Heart left ventricle (tissue), 16 donors: ENCODE measurements around the gene ZNF768. TPM values are rescaled to one million over a fixed set of nuclear protein-coding genes. Genes with fewer than 3 reads are reported as not detected.

ENCODE experiments used
- ATAC-seq, 4 donors: fragments of 200-7000 bp; cut with Tn5 transposase; one replicate each; pipeline ENCODE4 v1.9.1; 2020 to 2022; ENCODE audit warnings: moderate library complexity in 4 of 4, mild to moderate bottlenecking in 3 of 4, moderate number of reproducible peaks in 1 of 4
- DNase-seq, 5 donors: peaks; one replicate each; pipeline ENCODE4 v3.0.0-alpha.2; 2020
- H3K27ac ChIP-seq, 12 donors: fragments of 200-600 bp; sonication (generic) in 4 of 12; one replicate each; pipeline versions ENCODE4 v1.5.0 to v1.8.0; 2016 to 2022; ENCODE audit warnings: mild to moderate bottlenecking in 2 of 12
- H3K27me3 ChIP-seq, 9 donors: fragments of 200-600 bp; sonication (generic) in 2 of 9; one replicate each; pipeline versions ENCODE4 v1.5.1 to v1.8.0; 2016 to 2022; ENCODE audit warnings: mild to moderate bottlenecking in 3 of 9
- H3K36me3 ChIP-seq, 9 donors: fragments of 200-600 bp; sonication (generic) in 2 of 9; one replicate each; pipeline versions ENCODE4 v1.5.0 to v1.8.0; 2018 to 2022; ENCODE audit warnings: mild to moderate bottlenecking in 2 of 9
- H3K4me1 ChIP-seq, 12 donors: fragments of 200-600 bp; sonication (generic) in 4 of 12; one replicate each; pipeline versions ENCODE4 v1.5.0 to v1.8.0; 2016 to 2022; ENCODE audit warnings: mild to moderate bottlenecking in 3 of 12
- H3K4me3 ChIP-seq, 12 donors: fragments of 200-600 bp; sonication (generic) in 4 of 12; one replicate each; pipeline versions ENCODE4 v1.5.0 to v1.8.0; 2017 to 2022; ENCODE audit warnings: mild to moderate bottlenecking in 9 of 12, moderate library complexity in 4 of 12
- H3K9me3 ChIP-seq, 12 donors: fragments of 200-600 bp; sonication (generic) in 4 of 12; one replicate each; pipeline versions ENCODE4 v1.5.0 to v1.8.0; 2016 to 2022; ENCODE audit warnings: mild to moderate bottlenecking in 1 of 12
- POLR2A ChIP-seq, 2 donors: fragments of 450-650 bp; IDR thresholded peaks; one replicate each; pipeline ENCODE4 v1.6.1; 2017; ENCODE audit warnings: antibody characterized with exemption in 2 of 2, mild to moderate bottlenecking in 2 of 2, moderate library complexity in 2 of 2
- WGBS, 4 donors: extraction: QIAGEN DNeasy Blood & Tissue Kit in 2 of 4; methylation state at CpG; one replicate each; pipeline versions ENCODE4 v1.1.5 to v1.1.7; 2013 to 2018; 5-methylcytosine and 5-hydroxymethylcytosine counted together
- intact Hi-C, 10 donors: fragments of 100-400 bp; cut with DNase I; formaldehyde crosslinking; loops; one replicate each; pipeline versions ENCODE4 v1.11.1 to v1.14.2; 2022
- microRNA-seq, 4 donors: library from miRNA; unstranded; fragments of <30 nt; microRNA quantifications; one replicate each; pipeline versions ENCODE4 to v1.2.0, GENCODE V29; 2017 to 2020
- polyA plus RNA-seq, 2 donors: library from polyadenylated mRNA; stranded (reverse); fragments of 200-250 nt; gene quantifications; one replicate each; pipeline ENCODE4 v1.2.3, GENCODE V29; 2013
- total RNA-seq, 9 donors: library from RNA; depleted of rRNA in 2 of 9; stranded (reverse); fragments of >200 nt in 2 of 9; fragmentation: NEBNext Ultra II Directional in 3 of 9; extraction: Animal tissue kit (Norgen Biotek cat#: 25700) in 3 of 9; gene quantifications; one replicate each; pipeline versions ENCODE4 v1.1.0 to v1.2.4, GENCODE V29; 2016 to 2023
- TF ChIP-seq, protein P1 (sequence below), 12 donors: fragments of 200-600 bp; sonication (generic) in 4 of 12; IDR thresholded peaks; one replicate each; pipeline versions ENCODE4 v1.5.0 to v1.8.0; 2018 to 2022; ENCODE audit warnings: antibody characterized with exemption in 12 of 12, mild to moderate bottlenecking in 5 of 12
- donor health status: ischemic (EF 13 %, LVEDD 7.1; RV severe dilation, severe dysfunction).
- donor health status: healthy with polysubstance abuse.
- donor health status: DM: no; HTN: yes; CAD: no.
- donor health status: DM: no; HTN: no; CAD: no.
- donor health status: ischemic (EF 25% LVEDD 6.9; RV normal size, moderate dysfunction).
- donor health status: ischemic (EF 25% LVEDD 5.7; RV mildly dilated, moderate dysfunction).
- donor health status: healthy.
- donor health status: DM: yes; HTN: yes; CAD: no.
- donor health status: ischemic (EF 35%, LVEDD 5.7; RV mildly dilated, moderate dysfunction).
- donor health status: nonischemic (EF 11% LVEDD 7.7; RV severe dilation, severe dysfunction).
- donor health status: DM: yes; HTN: yes; CAD: no.
- donor health status: PGD.
- donor health status: ischemic (EF 29% LVEDD 5.4; RV normal size, mild dysfunction).
- donor health status: nonischemic (EF 23%, LVEDD 6.1; RV moderate dilation, normal function).

ZNF768 gene
- total and polyA plus RNA-seq, 11 donors, result 38.9 to 88.2 (median 51.6) TPM

DNA sequence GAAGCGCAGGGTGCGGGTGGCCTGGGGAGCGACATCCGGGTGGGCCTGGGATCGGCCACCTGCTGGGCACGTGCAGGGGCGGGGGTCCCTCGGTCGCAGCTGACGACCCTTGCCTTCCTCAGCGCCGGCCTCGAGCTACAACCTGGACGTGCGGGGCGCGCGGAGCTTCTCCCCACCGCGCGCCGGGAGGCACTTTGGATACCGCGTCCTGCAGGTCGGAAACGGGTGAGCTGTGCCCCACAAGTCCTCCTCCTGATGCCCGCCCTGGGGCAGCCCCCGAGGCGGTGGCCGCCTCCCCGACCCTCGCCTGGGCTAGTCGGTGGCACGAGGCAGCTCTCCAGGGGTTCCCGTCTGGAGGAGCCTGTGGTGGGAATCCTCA lies 52.3 kb downstream of the ZNF768 start:
- no peak for DNase-seq
- WGBS, 4 donors, result 5 to 29% (median 20%) methylated on average over 7 to 35 of the region's 35 CpGs
- Histone ChIP-seq H3K27me3 (peaks cover 4 to 59% (median 10%) of the 10 kb centered on the region in 9 donors), H3K27ac (peak overlapping the region in 1 of 12 donors; percentile 80), H3K4me1 (peaks cover 0 to 53% (median 0%) of the 10 kb centered on the region in 12 donors), H3K9me3 (no peaks in the 10 kb centered on the region), H3K36me3 (peaks cover 0 to 2% (median 0%) of the 10 kb centered on the region in 9 donors), H3K4me3 (peak overlapping the region in 4 of 12 donors; percentile 5 to 61 (median 24))
- no peak for ATAC-seq
- no peak for TF ChIP-seq POLR2A (IDR thresholded peaks at IDR 0.05)
- TF ChIP-seq, protein P1, sequence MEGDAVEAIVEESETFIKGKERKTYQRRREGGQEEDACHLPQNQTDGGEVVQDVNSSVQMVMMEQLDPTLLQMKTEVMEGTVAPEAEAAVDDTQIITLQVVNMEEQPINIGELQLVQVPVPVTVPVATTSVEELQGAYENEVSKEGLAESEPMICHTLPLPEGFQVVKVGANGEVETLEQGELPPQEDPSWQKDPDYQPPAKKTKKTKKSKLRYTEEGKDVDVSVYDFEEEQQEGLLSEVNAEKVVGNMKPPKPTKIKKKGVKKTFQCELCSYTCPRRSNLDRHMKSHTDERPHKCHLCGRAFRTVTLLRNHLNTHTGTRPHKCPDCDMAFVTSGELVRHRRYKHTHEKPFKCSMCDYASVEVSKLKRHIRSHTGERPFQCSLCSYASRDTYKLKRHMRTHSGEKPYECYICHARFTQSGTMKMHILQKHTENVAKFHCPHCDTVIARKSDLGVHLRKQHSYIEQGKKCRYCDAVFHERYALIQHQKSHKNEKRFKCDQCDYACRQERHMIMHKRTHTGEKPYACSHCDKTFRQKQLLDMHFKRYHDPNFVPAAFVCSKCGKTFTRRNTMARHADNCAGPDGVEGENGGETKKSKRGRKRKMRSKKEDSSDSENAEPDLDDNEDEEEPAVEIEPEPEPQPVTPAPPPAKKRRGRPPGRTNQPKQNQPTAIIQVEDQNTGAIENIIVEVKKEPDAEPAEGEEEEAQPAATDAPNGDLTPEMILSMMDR (IDR thresholded peaks at IDR 0.05), result no peak
- intact Hi-C loops, result no loop called here

Small RNAs within 50 kb of the gene (microRNA-seq; reads per million reads assigned to microRNA genes)
- 0 reads per million in 4 donors for gene MIR4518

Other genes starting within 250 kb of the ZNF768 start
- gene CD2BP2, start 171.3 kb downstream of the ZNF768 start, total RNA-seq, result 10 to 100 TPM; 21.5 to 54.5 (median 39.8) TPM
- 10 to 100 TPM; 21.9 to 51.9 TPM for gene CD2BP2, start 171.3 kb downstream of the ZNF768 start, polyA plus RNA-seq
- 10 to 100 TPM; 16.9 to 33.2 (median 24.2) TPM for gene TBC1D10B, start 156.1 kb downstream of the ZNF768 start, total RNA-seq
- gene TBC1D10B, start 156.1 kb downstream of the ZNF768 start, polyA plus RNA-seq, result 10 to 100 TPM; 18.1 to 40.0 TPM
- gene MYL11, start 151.8 kb downstream of the ZNF768 start, total RNA-seq, result not detected
- not detected for gene MYL11, start 151.8 kb downstream of the ZNF768 start, polyA plus RNA-seq
- 1 to 10 TPM in 6 of 9 donors, under 1 TPM in 2, not detected in 1; 0.67 to 9.2 (median 1.5) TPM for gene SEPTIN1, start 144.0 kb downstream of the ZNF768 start, total RNA-seq
- gene SEPTIN1, start 144.0 kb downstream of the ZNF768 start, polyA plus RNA-seq, result 1 to 10 TPM in 1 of 2 donors, under 1 TPM in 1; 0.44 to 2.4 TPM
- 10 to 100 TPM in 1 of 9 donors, 1 to 10 TPM in 8; 4.1 to 10.3 (median 5.9) TPM for gene ZNF48, start 131.1 kb downstream of the ZNF768 start, total RNA-seq
- gene ZNF48, start 131.1 kb downstream of the ZNF768 start, polyA plus RNA-seq, result 10 to 100 TPM in 1 of 2 donors, 1 to 10 TPM in 1; 3.1 to 11.0 TPM
- gene ZNF771, start 119.0 kb downstream of the ZNF768 start, total RNA-seq, result 10 to 100 TPM in 2 of 9 donors, 1 to 10 TPM in 7; 4.8 to 18.8 (median 6.8) TPM
- 10 to 100 TPM in 1 of 2 donors, 1 to 10 TPM in 1; 4.4 to 13.6 TPM for gene ZNF771, start 119.0 kb downstream of the ZNF768 start, polyA plus RNA-seq
- gene DCTPP1, start 96.5 kb downstream of the ZNF768 start, total RNA-seq, result 10 to 100 TPM; 18.9 to 32.6 (median 28.4) TPM
- gene DCTPP1, start 96.5 kb downstream of the ZNF768 start, polyA plus RNA-seq, result 10 to 100 TPM; 13.8 to 68.7 TPM
- gene SEPHS2, start 80.7 kb downstream of the ZNF768 start, total RNA-seq, result 10 to 100 TPM; 15.1 to 46.2 (median 30.0) TPM
- 10 to 100 TPM; 18.9 to 62.8 TPM for gene SEPHS2, start 80.7 kb downstream of the ZNF768 start, polyA plus RNA-seq
- 10 to 100 TPM in 2 of 9 donors, 1 to 10 TPM in 4, under 1 TPM in 3; 0.25 to 29.5 (median 1.8) TPM for gene ITGAL, start 53.8 kb downstream of the ZNF768 start, total RNA-seq
- gene ITGAL, start 53.8 kb downstream of the ZNF768 start, polyA plus RNA-seq, result 1 to 10 TPM in 1 of 2 donors, under 1 TPM in 1; 0.47 to 1.3 TPM
- gene ZNF747, start 8.3 kb upstream of the ZNF768 start, total RNA-seq, result 10 to 100 TPM in 5 of 9 donors, 1 to 10 TPM in 4; 8.6 to 15.2 (median 10.5) TPM
- gene ZNF747, start 8.3 kb upstream of the ZNF768 start, polyA plus RNA-seq, result 1 to 10 TPM; 8.9 to 9.5 TPM
- 10 to 100 TPM in 6 of 9 donors, 1 to 10 TPM in 3; 8.5 to 17.2 (median 12.3) TPM for gene ZNF764, start 31.8 kb upstream of the ZNF768 start, total RNA-seq
- 1 to 10 TPM; 7.4 to 8.7 TPM for gene ZNF764, start 31.8 kb upstream of the ZNF768 start, polyA plus RNA-seq
- 10 to 100 TPM in 8 of 9 donors, 1 to 10 TPM in 1; 10.0 to 14.3 (median 11.6) TPM for gene ZNF688, start 45.1 kb upstream of the ZNF768 start, total RNA-seq
- 10 to 100 TPM in 1 of 2 donors, 1 to 10 TPM in 1; 7.6 to 15.7 TPM for gene ZNF688, start 45.1 kb upstream of the ZNF768 start, polyA plus RNA-seq
- gene ZNF785, start 59.1 kb upstream of the ZNF768 start, total RNA-seq, result 10 to 100 TPM in 1 of 9 donors, 1 to 10 TPM in 8; 2.9 to 10.9 (median 4.8) TPM
- gene ZNF785, start 59.1 kb upstream of the ZNF768 start, polyA plus RNA-seq, result 1 to 10 TPM; 3.0 to 4.5 TPM
- gene ZNF689, start 83.8 kb upstream of the ZNF768 start, total RNA-seq, result 1 to 10 TPM; 4.0 to 7.9 (median 6.6) TPM
- 1 to 10 TPM; 2.7 to 4.9 TPM for gene ZNF689, start 83.8 kb upstream of the ZNF768 start, polyA plus RNA-seq
- gene PRR14, start 124.4 kb upstream of the ZNF768 start, total RNA-seq, result 10 to 100 TPM; 12.3 to 26.6 (median 20.2) TPM
- gene PRR14, start 124.4 kb upstream of the ZNF768 start, polyA plus RNA-seq, result 10 to 100 TPM; 22.9 to 25.0 TPM
- 10 to 100 TPM; 16.3 to 38.3 (median 31.9) TPM for gene FBRS, start 131.9 kb upstream of the ZNF768 start, total RNA-seq
- gene FBRS, start 131.9 kb upstream of the ZNF768 start, polyA plus RNA-seq, result 10 to 100 TPM; 27.2 to 38.1 TPM
- gene SRCAP, start 172.6 kb upstream of the ZNF768 start, total RNA-seq, result 10 to 100 TPM; 30.2 to 51.2 (median 44.7) TPM
- 10 to 100 TPM; 22.9 to 23.8 TPM for gene SRCAP, start 172.6 kb upstream of the ZNF768 start, polyA plus RNA-seq
- 10 to 100 TPM; 13.5 to 26.7 (median 17.9) TPM for gene PHKG2, start 221.9 kb upstream of the ZNF768 start, total RNA-seq
- 10 to 100 TPM; 19.5 to 37.7 TPM for gene PHKG2, start 221.9 kb upstream of the ZNF768 start, polyA plus RNA-seq
- gene CFAP119, start 235.5 kb upstream of the ZNF768 start, total RNA-seq, result 1 to 10 TPM in 4 of 9 donors, under 1 TPM in 5; 0.48 to 1.8 (median 0.95) TPM
- gene CFAP119, start 235.5 kb upstream of the ZNF768 start, polyA plus RNA-seq, result 1 to 10 TPM; 1.4 to 2.1 TPM
- gene RNF40, start 235.8 kb upstream of the ZNF768 start, total RNA-seq, result 10 to 100 TPM; 29.3 to 62.0 (median 50.3) TPM
- gene RNF40, start 235.8 kb upstream of the ZNF768 start, polyA plus RNA-seq, result 10 to 100 TPM; 31.3 to 66.9 TPM